GM12873 (cell line): ENCODE measurements around the gene ADAM10.

ENCODE experiments used
- CTCF ChIP-seq: IDR thresholded peaks from 2 replicates; pipeline ENCODE4 v1.5.1; 2012; ENCODE audit warnings: low read depth, mild to moderate bottlenecking, moderate library complexity, low read length, control low read depth; ENCODE audit not compliant: insufficient read depth; ENCODE audit errors: missing control alignments

The ADAM10 gene

GRCh38 chr15:58671186-58671585 is 78.3 kb downstream of the ADAM10 start:
- TF ChIP-seq CTCF = no peak

GRCh38 chr15:58669108-58669507 is 80.4 kb downstream of the ADAM10 start:
- TF ChIP-seq CTCF = no peak

- TF ChIP-seq CTCF = no peak
These were observed 82.5 kb downstream of the ADAM10 start for GRCh38 chr15:58666957-58667356.

GRCh38 chr15:58665672-58666071 is 83.8 kb downstream of the ADAM10 start:
- no peak for TF ChIP-seq CTCF

- TF ChIP-seq CTCF = no peak
These were observed 99.4 kb downstream of the ADAM10 start for GRCh38 chr15:58650102-58650501.

GRCh38 chr15:58649175-58649574 is 100.3 kb downstream of the ADAM10 start:
- no peak for TF ChIP-seq CTCF

- no peak for TF ChIP-seq CTCF
These were observed 105.5 kb downstream of the ADAM10 start for GRCh38 chr15:58643996-58644395.
